Body of pancreas (tissue), 4 donors: ENCODE measurements around the gene RHOXF1. TPM values are rescaled to one million over a fixed set of nuclear protein-coding genes. Genes with fewer than 3 reads are reported as not detected.

ENCODE experiments used
- ATAC-seq: fragments of 150-250 bp; one replicate; pipeline ENCODE4 v1.9.1; 2016
- DNase-seq, 4 donors: peaks; one replicate each; pipeline ENCODE4 v3.0.0-alpha.2; 2019
- H3K27ac ChIP-seq, 4 donors: fragments of 200-600 bp; sonication (generic); 1 replicate in 3 of 4; 2 replicates in 1 of 4; pipeline versions ENCODE4 v1.5.1 to v1.6.1; 2016 to 2019; ENCODE audit warnings: mild to moderate bottlenecking in 1 of 4, mixed read lengths in 1 of 4, moderate library complexity in 1 of 4
- H3K27me3 ChIP-seq, 2 donors: fragments of 200-600 bp; sonication (generic); one replicate each; pipeline ENCODE4 v1.6.0; 2016; ENCODE audit warnings: mild to moderate bottlenecking in 1 of 2
- H3K36me3 ChIP-seq, 2 donors: fragments of 200-600 bp; sonication (generic); replicated peaks in 1 of 2; 2 replicates each; pipeline ENCODE4 v1.5.1; 2016; ENCODE audit warnings: low read depth in 2 of 2; ENCODE audit not compliant: insufficient read depth in 1 of 2
- H3K4me1 ChIP-seq: fragments of 200-600 bp; sonication (generic); one replicate; pipeline ENCODE4 v1.6.0; 2016
- H3K4me3 ChIP-seq, 2 donors: fragments of 200-600 bp; sonication (generic); 1 replicate in 1 of 2; 2 replicates in 1 of 2; pipeline ENCODE4 v1.5.1; 2016 to 2019
- H3K9me3 ChIP-seq, 3 donors: fragments of 200-600 bp; sonication (generic); 1 replicate in 2 of 3; 2 replicates in 1 of 3; pipeline ENCODE4 v1.5.1; 2016
- POLR2A ChIP-seq, 3 donors: fragments of 450-650 bp; IDR thresholded peaks; one replicate each; pipeline ENCODE4 v1.6.1; 2016; ENCODE audit warnings: antibody characterized with exemption in 3 of 3, mild to moderate bottlenecking in 2 of 3
- WGBS, 2 donors: methylation state at CpG; one replicate each; pipeline ENCODE4 v1.1.5; 2017; 5-methylcytosine and 5-hydroxymethylcytosine counted together
- intact Hi-C: fragments of 100-400 bp; cut with DNase I; formaldehyde crosslinking; loops from one replicate; pipeline ENCODE4 v1.15.1; 2023
- total RNA-seq, 2 donors: library from RNA; depleted of rRNA; stranded (reverse); fragments of >200 nt; gene quantifications; one replicate each; pipeline ENCODE4 v1.1.0, GENCODE V29; 2016
- TF ChIP-seq, protein P1 (sequence below), 7 experiments: fragments of 450-650 bp in 4 of 7; fragments of 200-600 bp in 3 of 7; sonication (generic) in 3 of 7; IDR thresholded peaks; one replicate each; pipeline ENCODE4 v1.5.1; 2016 to 2019; ENCODE audit warnings: antibody characterized with exemption in 7 of 7

The RHOXF1 gene
- total RNA-seq, 2 donors from 2014 or later: not detected

DNA sequence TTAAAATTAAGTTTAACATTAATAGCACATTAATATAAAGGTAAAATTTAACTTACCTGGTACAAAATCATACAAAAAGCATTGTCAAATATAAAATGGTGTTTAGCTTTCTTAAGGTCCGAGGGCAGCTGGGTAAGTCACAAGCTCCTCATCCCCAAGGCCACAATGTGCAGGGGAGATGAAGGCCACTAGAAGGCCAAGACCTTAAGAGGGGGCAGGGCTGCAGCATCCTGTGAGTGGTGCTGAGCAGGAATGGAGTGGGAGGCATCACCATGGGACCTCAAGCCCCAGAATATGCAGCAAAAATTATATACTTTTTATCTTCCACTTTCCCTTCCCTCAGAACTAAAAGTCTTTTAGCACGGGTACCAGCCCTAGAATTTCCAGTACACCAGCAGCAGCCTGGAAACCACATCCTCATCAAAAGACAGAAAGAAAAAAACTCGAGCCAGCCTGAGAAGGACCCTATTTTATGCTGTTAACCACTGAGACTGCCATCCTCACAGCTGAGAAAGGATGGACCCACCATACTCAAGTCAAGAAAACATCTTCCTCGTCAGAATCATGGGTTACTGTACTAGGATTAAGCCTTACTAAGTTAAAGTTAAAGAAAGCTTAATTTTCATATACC lies 29.7 kb upstream of the RHOXF1 start:
- intact Hi-C loops: no loop called here
- no peaks in the 10 kb centered on the region for H3K36me3 ChIP-seq
- TF ChIP-seq, protein P1, sequence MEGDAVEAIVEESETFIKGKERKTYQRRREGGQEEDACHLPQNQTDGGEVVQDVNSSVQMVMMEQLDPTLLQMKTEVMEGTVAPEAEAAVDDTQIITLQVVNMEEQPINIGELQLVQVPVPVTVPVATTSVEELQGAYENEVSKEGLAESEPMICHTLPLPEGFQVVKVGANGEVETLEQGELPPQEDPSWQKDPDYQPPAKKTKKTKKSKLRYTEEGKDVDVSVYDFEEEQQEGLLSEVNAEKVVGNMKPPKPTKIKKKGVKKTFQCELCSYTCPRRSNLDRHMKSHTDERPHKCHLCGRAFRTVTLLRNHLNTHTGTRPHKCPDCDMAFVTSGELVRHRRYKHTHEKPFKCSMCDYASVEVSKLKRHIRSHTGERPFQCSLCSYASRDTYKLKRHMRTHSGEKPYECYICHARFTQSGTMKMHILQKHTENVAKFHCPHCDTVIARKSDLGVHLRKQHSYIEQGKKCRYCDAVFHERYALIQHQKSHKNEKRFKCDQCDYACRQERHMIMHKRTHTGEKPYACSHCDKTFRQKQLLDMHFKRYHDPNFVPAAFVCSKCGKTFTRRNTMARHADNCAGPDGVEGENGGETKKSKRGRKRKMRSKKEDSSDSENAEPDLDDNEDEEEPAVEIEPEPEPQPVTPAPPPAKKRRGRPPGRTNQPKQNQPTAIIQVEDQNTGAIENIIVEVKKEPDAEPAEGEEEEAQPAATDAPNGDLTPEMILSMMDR (IDR thresholded peaks at IDR 0.05): no peak
- TF ChIP-seq POLR2A (IDR thresholded peaks at IDR 0.05): no peak
- no peak overlapping the region for H3K4me3 ChIP-seq
- H3K9me3 ChIP-seq: no peaks in the 10 kb centered on the region
- H3K27me3 ChIP-seq: no peaks in the 10 kb centered on the region
- H3K27ac ChIP-seq: no peak overlapping the region
- 49 to 64% methylated on average over 4 of the region's 4 CpGs for WGBS, 2 donors
- DNase-seq (no peak), ATAC-seq (no peak)
- no peaks in the 10 kb centered on the region for H3K4me1 ChIP-seq

GRCh38 chrX:120144178-120144844 lies 28.6 kb upstream of the RHOXF1 start:
- no peak for ATAC-seq
- H3K4me3 ChIP-seq: no peak overlapping the region
- intact Hi-C loops: no loop called here

DNA sequence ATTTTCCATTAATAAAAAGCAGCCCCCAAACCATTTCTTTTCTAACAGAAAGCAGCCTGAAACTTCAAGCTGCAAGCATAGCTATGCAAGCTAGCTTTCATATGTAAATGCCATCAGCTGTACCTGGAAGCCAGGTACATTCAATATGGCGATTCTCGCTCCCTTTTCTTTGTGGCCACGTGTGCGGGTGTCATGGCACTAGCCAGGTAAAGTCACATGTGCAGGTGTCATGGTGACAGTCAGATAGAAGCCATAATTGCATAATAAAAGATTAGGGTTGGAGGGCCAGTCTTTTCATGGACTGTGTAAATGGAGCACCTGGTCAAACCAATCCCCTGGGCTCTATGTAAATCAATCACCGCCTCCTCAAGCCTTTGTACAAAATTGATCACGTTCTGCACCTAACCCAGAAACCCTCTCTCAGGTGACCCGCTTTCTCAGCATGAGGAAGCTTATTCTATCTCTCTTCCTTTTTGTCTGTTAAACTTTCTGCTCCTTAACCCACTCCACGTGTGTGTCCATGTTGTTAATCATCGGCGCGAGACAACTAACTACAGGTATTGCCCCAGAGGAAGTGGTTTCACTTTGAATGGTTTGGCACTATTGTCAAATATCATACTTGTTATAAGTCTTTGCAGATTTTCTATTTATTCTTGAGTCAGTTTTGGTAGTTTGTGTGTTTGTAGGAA lies 24.7 kb upstream of the RHOXF1 start:
- Histone ChIP-seq H3K27me3 (no peaks in the 10 kb centered on the region), H3K4me3 (no peak overlapping the region), H3K4me1 (no peaks in the 10 kb centered on the region), H3K27ac (peak overlapping the region in 1 of 4 donors; percentile 44), H3K9me3 (no peaks in the 10 kb centered on the region), H3K36me3 (no peaks in the 10 kb centered on the region)
- intact Hi-C loops: no loop called here
- TF ChIP-seq, protein P1 (IDR thresholded peaks at IDR 0.05): no peak
- TF ChIP-seq POLR2A (IDR thresholded peaks at IDR 0.05): peak in 1 of 3 donors; percentile 45
- DNase-seq (peak in 2 of 4 donors; percentile 46 to 63), ATAC-seq (peak; percentile 97)
- 57 to 76% methylated on average over 11 of the region's 11 CpGs for WGBS, 2 donors

More at GRCh38 chrX:120144178-120144844, 28.6 kb upstream of the RHOXF1 start:
- WGBS, 2 donors: 39 to 49% methylated on average over 6 to 12 of the region's 12 CpGs
- DNase-seq: peak in 2 of 4 donors; percentile 14 to 16
- H3K27ac ChIP-seq: no peak overlapping the region
- H3K27me3 ChIP-seq: no peaks in the 10 kb centered on the region
- no peaks in the 10 kb centered on the region for H3K4me1 ChIP-seq
- H3K9me3 ChIP-seq: no peaks in the 10 kb centered on the region
- H3K36me3 ChIP-seq: no peaks in the 10 kb centered on the region
- TF ChIP-seq POLR2A (IDR thresholded peaks at IDR 0.05): no peak
- TF ChIP-seq, protein P1 (IDR thresholded peaks at IDR 0.05): no peak

- no peaks in the 10 kb centered on the region for H3K27me3 ChIP-seq
- H3K4me3 ChIP-seq: no peak overlapping the region
- WGBS, 2 donors: 40 to 47% methylated on average over 3 of the region's 3 CpGs
- no peak for ATAC-seq
- no peaks in the 10 kb centered on the region for H3K9me3 ChIP-seq
- no peaks in the 10 kb centered on the region for H3K36me3 ChIP-seq
- intact Hi-C loops: no loop called here
- no peak overlapping the region for H3K27ac ChIP-seq
- no peak for DNase-seq
- no peaks in the 10 kb centered on the region for H3K4me1 ChIP-seq
- no peak for TF ChIP-seq POLR2A (IDR thresholded peaks at IDR 0.05)
- TF ChIP-seq, protein P1 (IDR thresholded peaks at IDR 0.05): no peak
Observed at GRCh38 chrX:120137439-120137838, 21.7 kb upstream of the RHOXF1 start.
